GM20431 (cell line): ENCODE results near the gene UBP1.
"Not testable (repeated sequence)": the region's sequence is repeated elsewhere in the genome, so short reads cannot be mapped to it uniquely, and the experiment has no call there.

Experiments used
- in situ Hi-C: fragments of 300-500 bp; cut with MseI, MboI; formaldehyde crosslinking; loops from one replicate; pipeline ENCODE4 v1.15.0; 2020; ENCODE audit warnings: low sequenced_read_pairs; ENCODE audit not compliant: unreplicated experiment

The UBP1 gene

DNA sequence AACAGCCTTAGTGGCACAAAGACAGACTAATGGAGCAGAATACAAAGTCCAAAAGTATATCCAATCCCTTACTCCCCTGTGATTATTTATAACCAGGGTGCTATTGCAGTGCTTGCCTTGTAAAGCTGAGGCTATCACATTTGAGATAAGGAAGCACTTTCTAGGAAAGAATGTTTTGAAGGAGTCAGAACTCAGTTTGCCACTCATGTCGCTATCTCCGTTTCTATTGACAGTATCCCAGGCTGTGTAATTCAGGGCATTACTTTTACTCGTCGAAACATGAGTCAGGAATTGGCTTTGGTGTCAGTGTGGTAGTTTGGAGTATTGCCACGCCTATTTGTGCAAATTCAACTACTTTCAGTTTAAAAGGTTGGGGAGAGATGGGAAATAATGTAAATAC lies 84.6 kb downstream of the UBP1 start:
- in situ Hi-C loops, result no loop called here

DNA sequence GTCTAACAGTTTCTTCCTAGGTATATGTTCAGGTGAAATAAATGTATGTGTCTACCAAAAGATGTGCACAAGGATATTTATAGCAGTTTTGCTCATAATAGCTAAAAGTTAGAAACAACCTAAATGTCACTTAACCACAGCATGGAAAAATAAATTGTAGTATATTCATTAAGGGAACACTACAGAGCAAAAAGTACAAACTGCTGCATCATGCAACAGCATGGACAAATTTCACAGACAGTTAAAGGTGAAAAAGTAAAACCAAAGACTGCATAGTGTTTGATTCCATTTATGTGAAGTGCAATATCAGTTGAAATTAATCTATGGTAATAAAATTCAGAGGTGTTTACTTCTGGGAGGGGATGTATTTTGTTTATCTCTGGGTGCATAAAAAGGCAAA lies 100.4 kb downstream of the UBP1 start:
- in situ Hi-C loops, result no loop called here

DNA sequence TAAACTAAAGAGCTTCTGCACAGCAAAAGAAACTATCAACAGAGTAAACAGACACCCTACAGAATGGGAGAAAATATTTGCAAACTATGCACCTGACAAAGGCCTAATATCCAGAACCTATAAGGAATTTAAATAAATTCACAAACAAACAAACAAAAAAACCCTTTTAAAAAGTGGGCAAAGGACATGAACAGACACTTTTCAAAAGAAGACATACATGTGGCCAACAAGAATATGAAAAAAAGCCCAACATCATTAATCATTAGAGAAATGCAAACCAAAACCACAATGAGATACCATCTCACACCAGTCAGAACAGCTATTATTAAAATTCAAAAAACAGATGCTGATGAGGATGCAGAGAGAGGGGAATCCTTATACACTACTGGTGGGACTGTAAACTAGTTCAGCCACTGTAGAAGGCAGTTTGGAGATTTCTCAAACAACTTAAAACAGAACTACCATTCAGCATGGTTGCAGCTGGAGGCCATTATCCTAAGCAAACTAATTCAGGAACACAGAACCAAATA lies 101.2 kb downstream of the UBP1 start:
- in situ Hi-C loops, result not testable (repeated sequence)
